A673 (cell line): Measurements from ENCODE around the gene VSTM2A. TPM values are rescaled to one million over a fixed set of nuclear protein-coding genes. Genes with fewer than 3 reads are reported as not detected.

Source experiments
- BruUV-seq: library from RNA; stranded (reverse); fragments of 400-500 nt; replicated peaks from 2 replicates; lab custom pipeline; 2021; lab: Mats Ljungman, UMichigan
- CTCF ChIA-PET: fragments of 300-600 bp; sonication (Branson Sonifier 250); formaldehyde crosslinking; loops from one replicate; lab custom pipeline; 2022; ENCODE audit warnings: antibody characterized with exemption; lab: Charles Lee
- POLR2A ChIA-PET: fragments of 300-600 bp; sonication (Branson Sonifier 250); formaldehyde crosslinking; loops from one replicate; lab custom pipeline; 2022; ENCODE audit warnings: antibody characterized with exemption; ENCODE audit not compliant: low non-redundant PET; lab: Charles Lee
- DNase-seq: peaks from one replicate; pipeline ENCODE4 v3.0.0-alpha.2; 2015; ENCODE audit warnings: low spot score
- H3K27ac ChIP-seq: fragments of 200-600 bp; sonication (generic); 2 replicates; pipeline ENCODE4 v1.5.1; 2016; ENCODE audit warnings: mixed run types, low read depth, mild to moderate bottlenecking, mixed read lengths, antibody characterized with exemption, low read length; ENCODE audit not compliant: poor library complexity, severe bottlenecking
- H3K27me3 ChIP-seq: fragments of 200-600 bp; sonication (generic); replicated peaks from 2 replicates; pipeline ENCODE4 v1.6.1; 2017; ENCODE audit warnings: mixed run types, low read depth, mild to moderate bottlenecking, mixed read lengths, antibody characterized with exemption, low read length; ENCODE audit not compliant: insufficient read depth, poor library complexity
- H3K36me3 ChIP-seq: fragments of 200-600 bp; sonication (generic); 2 replicates; pipeline ENCODE4 v1.6.1; 2016; ENCODE audit warnings: mixed run types, mild to moderate bottlenecking, mixed read lengths, antibody characterized with exemption, low read length; ENCODE audit not compliant: insufficient read depth, poor library complexity, severe bottlenecking
- H3K4me1 ChIP-seq: fragments of 200-600 bp; sonication (generic); 2 replicates; pipeline ENCODE4 v1.6.1; 2017; ENCODE audit warnings: mixed run types, mild to moderate bottlenecking, mixed read lengths, antibody characterized with exemption, low read length; ENCODE audit not compliant: insufficient read depth, poor library complexity, severe bottlenecking
- H3K4me3 ChIP-seq: fragments of 200-600 bp; sonication (generic); 2 replicates; pipeline ENCODE4 v1.5.1; 2016; ENCODE audit warnings: low read depth, mixed run types, mild to moderate bottlenecking, mixed read lengths, low read length; ENCODE audit not compliant: poor library complexity, severe bottlenecking
- H3K9me3 ChIP-seq: fragments of 200-600 bp; sonication (generic); 2 replicates; pipeline ENCODE4 v1.6.1; 2016; ENCODE audit warnings: mixed run types, low read depth, mild to moderate bottlenecking, mixed read lengths, antibody characterized with exemption, low read length; ENCODE audit not compliant: poor library complexity, severe bottlenecking
- EZH2 ChIP-seq: fragments of 200-600 bp; sonication (generic); IDR thresholded peaks from 2 replicates; pipeline ENCODE4 v1.6.1; 2017; ENCODE audit warnings: borderline replicate concordance, low read depth, mild to moderate bottlenecking, mixed read lengths, antibody characterized with exemption, low read length; ENCODE audit not compliant: poor library complexity, severe bottlenecking
- intact Hi-C: fragments of 100-400 bp; cut with micrococcal nuclease; formaldehyde crosslinking; loops from one replicate; pipeline ENCODE4 v1.10.0; 2022; ENCODE audit not compliant: unreplicated experiment
- total RNA-seq: library from RNA; stranded (reverse); gene quantifications from 2 replicates; pipeline ENCODE4 v1.2.3, GENCODE V29; 2021
- TF ChIP-seq, protein P1 (sequence below): fragments of 300-800, 200-600 bp; sonication (generic); conservative IDR thresholded peaks from 2 replicates; pipeline ENCODE4 v1.5.1; 2017; ENCODE audit warnings: low read depth, mild to moderate bottlenecking, antibody characterized with exemption, low read length, moderate library complexity, mixed read lengths

VSTM2A gene
- total RNA-seq, 1 experiment from 2014 or later = not detected

DNA sequence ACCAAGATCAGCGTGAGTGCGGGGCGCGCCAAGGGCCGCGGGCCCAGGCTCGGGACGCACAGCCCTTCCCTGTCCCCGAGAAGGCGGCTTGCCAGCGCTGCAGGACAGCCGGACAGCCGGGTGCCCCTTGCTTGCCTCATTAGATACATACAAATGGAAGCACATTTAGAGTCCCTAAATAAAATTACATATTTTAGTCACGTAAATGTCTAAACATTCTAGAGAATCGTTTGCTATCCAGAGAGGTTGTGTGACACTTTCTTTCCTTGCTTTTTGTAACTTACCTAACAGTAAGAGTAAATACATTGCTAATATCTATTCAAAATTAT lies 4.8 kb downstream of the VSTM2A start:
- CTCF ChIA-PET = no interaction called here
- TF ChIP-seq EZH2 = peak; percentile 31
- TF ChIP-seq, protein P1, sequence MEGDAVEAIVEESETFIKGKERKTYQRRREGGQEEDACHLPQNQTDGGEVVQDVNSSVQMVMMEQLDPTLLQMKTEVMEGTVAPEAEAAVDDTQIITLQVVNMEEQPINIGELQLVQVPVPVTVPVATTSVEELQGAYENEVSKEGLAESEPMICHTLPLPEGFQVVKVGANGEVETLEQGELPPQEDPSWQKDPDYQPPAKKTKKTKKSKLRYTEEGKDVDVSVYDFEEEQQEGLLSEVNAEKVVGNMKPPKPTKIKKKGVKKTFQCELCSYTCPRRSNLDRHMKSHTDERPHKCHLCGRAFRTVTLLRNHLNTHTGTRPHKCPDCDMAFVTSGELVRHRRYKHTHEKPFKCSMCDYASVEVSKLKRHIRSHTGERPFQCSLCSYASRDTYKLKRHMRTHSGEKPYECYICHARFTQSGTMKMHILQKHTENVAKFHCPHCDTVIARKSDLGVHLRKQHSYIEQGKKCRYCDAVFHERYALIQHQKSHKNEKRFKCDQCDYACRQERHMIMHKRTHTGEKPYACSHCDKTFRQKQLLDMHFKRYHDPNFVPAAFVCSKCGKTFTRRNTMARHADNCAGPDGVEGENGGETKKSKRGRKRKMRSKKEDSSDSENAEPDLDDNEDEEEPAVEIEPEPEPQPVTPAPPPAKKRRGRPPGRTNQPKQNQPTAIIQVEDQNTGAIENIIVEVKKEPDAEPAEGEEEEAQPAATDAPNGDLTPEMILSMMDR = no peak

DNA sequence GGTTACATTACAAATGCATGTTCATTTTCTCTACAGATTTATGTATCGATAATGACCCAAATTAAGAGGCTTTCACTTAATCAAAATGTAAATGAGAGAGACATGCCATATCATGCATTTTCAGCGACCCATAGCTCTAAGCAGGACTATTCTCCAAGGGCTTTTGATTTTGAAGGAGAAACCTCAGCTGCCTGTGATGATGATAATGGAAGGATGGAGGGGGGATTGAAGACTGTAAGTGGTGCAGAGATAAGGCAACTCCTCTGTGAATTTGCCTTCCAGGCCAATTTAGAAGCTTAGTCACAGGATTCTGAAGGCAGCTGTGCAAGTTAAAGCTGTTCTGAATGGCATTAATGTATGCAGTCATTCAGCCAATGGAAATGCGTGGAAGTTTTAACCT lies 8.3 kb downstream of the VSTM2A start:
- no TSS peak for BruUV-seq
- CTCF ChIA-PET = no interaction called here
- Histone ChIP-seq H3K27me3 (peaks cover 4% of the 10 kb centered on the region), H3K9me3 (no peaks in the 10 kb centered on the region), H3K4me3 (no peak overlapping the region), H3K4me1 (no peaks in the 10 kb centered on the region), H3K27ac (no peak overlapping the region), H3K36me3 (no peaks in the 10 kb centered on the region)
- TF ChIP-seq EZH2 = no peak
- TF ChIP-seq, protein P1 = no peak
- POLR2A ChIA-PET = no interaction called here
- no peak for DNase-seq
- intact Hi-C loops = no loop called here

More for the DNA sequence above, 4.8 kb downstream of the VSTM2A start:
- Histone ChIP-seq H3K4me1 (no peaks in the 10 kb centered on the region), H3K27me3 (peaks cover 32% of the 10 kb centered on the region), H3K27ac (no peak overlapping the region), H3K9me3 (no peaks in the 10 kb centered on the region), H3K4me3 (no peak overlapping the region), H3K36me3 (no peaks in the 10 kb centered on the region)
- no peak for DNase-seq
- POLR2A ChIA-PET = no interaction called here
- BruUV-seq = no TSS peak
- intact Hi-C loops = no loop called here

DNA sequence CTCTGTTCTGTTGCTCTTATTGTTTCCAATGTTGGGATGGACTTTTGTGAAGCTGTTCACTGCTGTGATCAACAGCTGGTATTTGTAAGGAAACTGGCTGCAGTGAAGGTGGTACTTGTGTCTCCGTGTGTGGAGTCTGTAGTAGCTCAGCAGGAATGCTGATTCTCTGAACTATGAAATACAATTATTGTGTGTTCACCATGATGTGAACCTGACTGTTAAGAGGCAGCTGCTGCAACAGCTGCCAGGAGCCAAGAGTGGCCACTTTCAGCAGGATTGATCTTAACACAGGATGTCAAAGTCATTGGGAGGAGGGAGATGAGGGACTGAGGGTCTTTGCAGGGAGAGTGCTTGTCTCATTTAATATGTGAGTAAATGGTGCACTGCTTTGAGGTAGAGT lies 13.9 kb downstream of the VSTM2A start:
- no peak for DNase-seq
- Histone ChIP-seq H3K4me3 (no peak overlapping the region), H3K4me1 (no peaks in the 10 kb centered on the region), H3K27ac (no peak overlapping the region), H3K9me3 (peaks cover 4% of the 10 kb centered on the region), H3K27me3 (no peaks in the 10 kb centered on the region), H3K36me3 (no peaks in the 10 kb centered on the region)
- ChIA-PET CTCF (no interaction called here), POLR2A (no interaction called here)
- no TSS peak for BruUV-seq
- no peak for TF ChIP-seq EZH2
- TF ChIP-seq, protein P1 = no peak
- intact Hi-C loops = no loop called here
